Gastroesophageal sphincter (tissue), 4 donors: ENCODE results near the gene PTBP1. TPM values are rescaled to one million over a fixed set of nuclear protein-coding genes. Genes with fewer than 3 reads are reported as not detected.
"Not testable (repeated sequence)": the region's sequence is repeated elsewhere in the genome, so short reads cannot be mapped to it uniquely, and the experiment has no call there.

ENCODE experiments used
- ATAC-seq: fragments of 150-250 bp; one replicate; pipeline ENCODE4 v1.9.1; 2016; ENCODE audit warnings: mild to moderate bottlenecking, moderate library complexity
- H3K27ac ChIP-seq, 4 donors: fragments of 200-600 bp; sonication (generic) in 3 of 4; 1 replicate in 3 of 4; 2 replicates in 1 of 4; pipeline ENCODE4 v1.5.1; 2016 to 2019
- H3K27me3 ChIP-seq: fragments of 200-600 bp; sonication (generic); one replicate; pipeline ENCODE4 v1.5.1; 2019
- H3K36me3 ChIP-seq, 2 donors: fragments of 200-600 bp; sonication (generic); one replicate each; pipeline ENCODE4 v1.5.1; 2019; ENCODE audit warnings: control low read depth in 1 of 2
- H3K4me1 ChIP-seq, 3 donors: fragments of 200-600 bp; sonication (generic); 1 replicate in 2 of 3; 2 replicates in 1 of 3; pipeline ENCODE4 v1.5.1; 2016 to 2019; ENCODE audit warnings: control low read depth in 2 of 3
- H3K4me3 ChIP-seq, 2 donors: fragments of 200-600 bp; sonication (generic); one replicate each; pipeline ENCODE4 v1.5.1; 2019; ENCODE audit warnings: mild to moderate bottlenecking in 1 of 2, moderate library complexity in 1 of 2
- H3K9me3 ChIP-seq, 3 donors: fragments of 200-600 bp; sonication (generic); one replicate each; pipeline ENCODE4 v1.5.1; 2017 to 2019; ENCODE audit warnings: control low read depth in 2 of 3
- CTCF ChIP-seq, 4 experiments: fragments of 200-600 bp in 2 of 4; fragments of 450-650 bp in 2 of 4; sonication (generic) in 1 of 4; IDR thresholded peaks; one replicate each; pipeline ENCODE4 v1.5.1; 2017 to 2019; ENCODE audit warnings: antibody characterized with exemption in 4 of 4, mild to moderate bottlenecking in 2 of 4, moderate library complexity in 2 of 4
- EP300 ChIP-seq: sonication (generic); formaldehyde crosslinking; IDR thresholded peaks from one replicate; pipeline ENCODE4 v1.6.1; 2017; ENCODE audit warnings: antibody characterized with exemption, mild to moderate bottlenecking
- POLR2A ChIP-seq, 2 donors: fragments of 450-650 bp; IDR thresholded peaks; one replicate each; pipeline ENCODE4 v1.6.1; 2017; ENCODE audit warnings: antibody characterized with exemption in 2 of 2, mild to moderate bottlenecking in 2 of 2, moderate library complexity in 1 of 2
- POLR2AphosphoS5 ChIP-seq: sonication (generic); formaldehyde crosslinking; IDR thresholded peaks from one replicate; pipeline ENCODE4 v1.6.1; 2017; ENCODE audit warnings: antibody characterized with exemption
- WGBS, 2 donors: methylation state at CpG; one replicate each; pipeline ENCODE4 v1.1.5; 2018; ENCODE audit warnings: low coverage in 1 of 2; 5-methylcytosine and 5-hydroxymethylcytosine counted together
- total RNA-seq, 4 donors: library from RNA; depleted of rRNA; stranded (reverse); fragments of >200 nt; gene quantifications; one replicate each; pipeline ENCODE4 v1.1.0, GENCODE V29; 2016

Gene PTBP1
- total RNA-seq, 4 donors from 2014 or later = 68.6 to 95.6 (median 79.3) TPM

GRCh38 chr19:815775-816499, 18.7 kb downstream of the PTBP1 start:
- H3K27me3 ChIP-seq = peaks cover 3% of the 10 kb centered on the region
- TF ChIP-seq CTCF (IDR thresholded peaks at IDR 0.05) (no peak), POLR2A (IDR thresholded peaks at IDR 0.05) (no peak)
- peaks cover 2 to 28% of the 10 kb centered on the region in 2 donors for H3K36me3 ChIP-seq
- H3K4me1 ChIP-seq = no peaks in the 10 kb centered on the region
- H3K9me3 ChIP-seq = no peaks in the 10 kb centered on the region
- no peak overlapping the region for H3K4me3 ChIP-seq
- 93 to 94% methylated on average over 5 to 10 of the region's 13 CpGs for WGBS, 2 donors
- no peak overlapping the region for H3K27ac ChIP-seq
- ATAC-seq = no peak

GRCh38 chr19:816500-816857, 19.2 kb downstream of the PTBP1 start:
- Histone ChIP-seq H3K9me3 (no peaks in the 10 kb centered on the region), H3K27me3 (peaks cover 8% of the 10 kb centered on the region), H3K4me1 (peaks cover 0 to 5% (median 4%) of the 10 kb centered on the region in 3 donors), H3K4me3 (no peak overlapping the region), H3K36me3 (peaks cover 0 to 22% of the 10 kb centered on the region in 2 donors), H3K27ac (no peak overlapping the region)
- no peak for ATAC-seq
- WGBS, 2 donors = 93 to 95% methylated on average over 2 of the region's 2 CpGs
- TF ChIP-seq POLR2AphosphoS5 (no peak), POLR2A (IDR thresholded peaks at IDR 0.05) (no peak)

- not testable (repeated sequence) for ATAC-seq, H3K4me3 ChIP-seq, H3K9me3 ChIP-seq, H3K27ac ChIP-seq, H3K36me3 ChIP-seq
- 89% methylated on average over 5 of the region's 5 CpGs; no CpG with 5 or more reads in 1 of the 2 donors for WGBS, 2 donors
- Histone ChIP-seq H3K27me3 (peaks cover 38% of the 10 kb centered on the region), H3K4me1 (peaks cover 0 to 18% (median 15%) of the 10 kb centered on the region in 3 donors)
These were observed 23.0 kb downstream of the PTBP1 start for GRCh38 chr19:820212-820611.

- TF ChIP-seq EP300 = no peak
- no peak for TF ChIP-seq POLR2AphosphoS5
- TF ChIP-seq CTCF (IDR thresholded peaks at IDR 0.05) = no peak
- no peak for TF ChIP-seq POLR2A (IDR thresholded peaks at IDR 0.05)
- no peak for ATAC-seq
- Histone ChIP-seq H3K4me1 (peaks cover 0 to 18% (median 15%) of the 10 kb centered on the region in 3 donors), H3K9me3 (no peaks in the 10 kb centered on the region), H3K36me3 (no peaks in the 10 kb centered on the region), H3K4me3 (peak overlapping the region in 1 of 2 donors; percentile 51), H3K27me3 (peaks cover 48% of the 10 kb centered on the region), H3K27ac (no peak overlapping the region)
- no CpG with 5 or more reads among the region's 64 CpGs for WGBS, 2 donors
These were observed 24.1 kb downstream of the PTBP1 start for GRCh38 chr19:821231-821824.

GRCh38 chr19:821825-822503, 24.7 kb downstream of the PTBP1 start, which contains the start of gene PLPPR3:
PLPPR3 (minus strand) TSS chr19:821955; CDS start chr19:821559, 396 bp downstream.
- WGBS, 2 donors = no CpG with 5 or more reads among the region's 86 CpGs
- Histone ChIP-seq H3K9me3 (no peaks in the 10 kb centered on the region), H3K27ac (no peak within 1 kb of the TSS), H3K27me3 (peaks cover 49% of the 10 kb centered on the region), H3K4me1 (peaks cover 0 to 18% (median 15%) of the 10 kb centered on the region in 3 donors), H3K36me3 (no peaks in the 10 kb centered on the region), H3K4me3 (peak within 1 kb of the TSS in 1 of 2 donors; percentile 51)
- TF ChIP-seq EP300 = no peak
- no peak for TF ChIP-seq CTCF (IDR thresholded peaks at IDR 0.05)
- ATAC-seq = no peak
